ENCODE results near the gene PIEZO2.

DNA sequence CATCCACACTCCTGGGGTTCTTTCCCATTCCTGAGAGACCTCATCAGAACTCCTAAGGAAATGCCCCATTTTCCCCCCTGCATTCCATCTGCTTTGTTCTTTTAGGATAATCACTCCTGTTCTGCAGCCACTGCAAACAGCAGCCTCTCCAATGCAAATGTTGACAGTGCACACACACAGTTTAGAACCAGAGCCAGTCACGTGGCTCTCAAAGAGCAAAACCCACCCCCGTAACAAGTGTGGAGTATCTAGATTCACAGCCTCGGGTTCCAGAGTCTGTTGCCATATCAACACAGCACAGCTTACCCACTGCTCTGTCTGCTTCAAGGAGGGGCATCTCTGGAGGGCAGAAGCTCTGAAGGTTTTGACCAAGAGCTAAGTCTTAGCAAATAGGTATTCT lies 443.6 kb downstream of the PIEZO2 start:
- TF ChIP-seq, protein P1, sequence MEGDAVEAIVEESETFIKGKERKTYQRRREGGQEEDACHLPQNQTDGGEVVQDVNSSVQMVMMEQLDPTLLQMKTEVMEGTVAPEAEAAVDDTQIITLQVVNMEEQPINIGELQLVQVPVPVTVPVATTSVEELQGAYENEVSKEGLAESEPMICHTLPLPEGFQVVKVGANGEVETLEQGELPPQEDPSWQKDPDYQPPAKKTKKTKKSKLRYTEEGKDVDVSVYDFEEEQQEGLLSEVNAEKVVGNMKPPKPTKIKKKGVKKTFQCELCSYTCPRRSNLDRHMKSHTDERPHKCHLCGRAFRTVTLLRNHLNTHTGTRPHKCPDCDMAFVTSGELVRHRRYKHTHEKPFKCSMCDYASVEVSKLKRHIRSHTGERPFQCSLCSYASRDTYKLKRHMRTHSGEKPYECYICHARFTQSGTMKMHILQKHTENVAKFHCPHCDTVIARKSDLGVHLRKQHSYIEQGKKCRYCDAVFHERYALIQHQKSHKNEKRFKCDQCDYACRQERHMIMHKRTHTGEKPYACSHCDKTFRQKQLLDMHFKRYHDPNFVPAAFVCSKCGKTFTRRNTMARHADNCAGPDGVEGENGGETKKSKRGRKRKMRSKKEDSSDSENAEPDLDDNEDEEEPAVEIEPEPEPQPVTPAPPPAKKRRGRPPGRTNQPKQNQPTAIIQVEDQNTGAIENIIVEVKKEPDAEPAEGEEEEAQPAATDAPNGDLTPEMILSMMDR (IDR thresholded peaks at IDR 0.05): no peak
- no peak for TF ChIP-seq POLR2A (IDR thresholded peaks at IDR 0.05)

All from esophagus squamous epithelium (tissue), 4 donors.